SK-N-MC (cell line): ENCODE measurements around the gene KIAA1210.

Experiments used
- DNase-seq: peaks from one replicate; pipeline ENCODE4 v3.0.0-alpha.2; 2011; ENCODE audit warnings: low read depth, low spot score
- H3K27ac ChIP-seq: fragments of 200-600 bp; sonication (generic); 2 replicates; pipeline ENCODE4 v1.5.1; 2016; ENCODE audit warnings: mixed run types
- H3K36me3 ChIP-seq: fragments of 200-600 bp; sonication (generic); 2 replicates; pipeline ENCODE4 v1.6.1; 2017; ENCODE audit warnings: antibody characterized with exemption, low read length, mixed read lengths; ENCODE audit not compliant: insufficient read depth
- H3K4me3 ChIP-seq: fragments of 200-600 bp; sonication (generic); 2 replicates; pipeline ENCODE4 v1.5.1; 2016
- H3K9ac ChIP-seq: fragments of 200-600 bp; sonication (generic); 2 replicates; pipeline ENCODE4 v1.8.0; 2017; ENCODE audit warnings: mixed run types, mixed read lengths; ENCODE audit not compliant: insufficient read length
- H3K9me3 ChIP-seq: fragments of 200-600 bp; sonication (generic); 2 replicates; pipeline ENCODE4 v1.6.1; 2017; ENCODE audit warnings: low read depth, mild to moderate bottlenecking, antibody characterized with exemption, low read length, moderate library complexity, mixed read lengths
- EZH2 ChIP-seq: fragments of 200-600 bp; sonication (generic); IDR thresholded peaks from one replicate; pipeline ENCODE4 v1.6.1; 2017; ENCODE audit warnings: antibody characterized with exemption
- FOXP2 ChIP-seq: optimal IDR thresholded peaks from 2 replicates; pipeline ENCODE3; 2011; ENCODE audit warnings: mild to moderate bottlenecking, moderate library complexity; ENCODE audit not compliant: insufficient read depth; ENCODE audit errors: extremely low read length, control extremely low read depth
- POLR2AphosphoS5 ChIP-seq: IDR thresholded peaks from 2 replicates; pipeline ENCODE4 v1.6.1; 2012; ENCODE audit warnings: mild to moderate bottlenecking, low read depth, low read length, borderline replicate concordance

The KIAA1210 gene

DNA sequence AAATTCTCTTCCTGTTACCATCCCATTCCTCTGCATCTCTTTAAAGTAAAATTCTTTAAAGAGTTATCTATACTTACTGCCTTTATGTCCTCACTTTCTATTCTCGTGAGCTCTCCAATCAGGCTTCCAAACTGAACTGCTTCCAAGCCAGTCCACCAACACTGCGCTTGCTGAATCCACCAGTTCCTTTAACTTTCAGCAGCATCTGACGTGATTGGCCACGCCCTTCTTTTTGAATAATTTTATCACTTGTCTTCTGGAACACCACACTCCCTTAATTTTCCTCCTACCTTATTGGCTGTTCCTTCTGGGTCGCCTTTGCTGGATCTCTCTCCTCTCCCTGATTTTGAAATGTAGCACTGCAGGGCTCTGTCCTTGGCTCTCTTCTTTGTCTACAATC, at the start of gene KIAA1210:
Gene KIAA1210 (minus strand): TSS at position 163 of the 400 bp plus-strand sequence. CDS start 4,170 bp downstream, outside the sequence.
- Histone ChIP-seq H3K9me3 (no peaks in the 10 kb centered on the region), H3K27ac (no peak within 1 kb of the TSS), H3K4me3 (no peak within 1 kb of the TSS), H3K9ac (no peak within 1 kb of the TSS), H3K36me3 (no peaks in the 10 kb centered on the region)
- TF ChIP-seq EZH2 (no peak), FOXP2 (no peak), POLR2AphosphoS5 (no peak)
- no peak for DNase-seq

GRCh38 chrX:119177278-119177677, 49.7 kb upstream of the KIAA1210 start:
- TF ChIP-seq EZH2 (no peak), POLR2AphosphoS5 (no peak), FOXP2 (no peak)
- H3K27ac ChIP-seq: no peak overlapping the region
- H3K9me3 ChIP-seq: no peaks in the 10 kb centered on the region
- no peaks in the 10 kb centered on the region for H3K36me3 ChIP-seq
- H3K4me3 ChIP-seq: no peak overlapping the region
- DNase-seq: no peak
- H3K9ac ChIP-seq: no peak overlapping the region

DNA sequence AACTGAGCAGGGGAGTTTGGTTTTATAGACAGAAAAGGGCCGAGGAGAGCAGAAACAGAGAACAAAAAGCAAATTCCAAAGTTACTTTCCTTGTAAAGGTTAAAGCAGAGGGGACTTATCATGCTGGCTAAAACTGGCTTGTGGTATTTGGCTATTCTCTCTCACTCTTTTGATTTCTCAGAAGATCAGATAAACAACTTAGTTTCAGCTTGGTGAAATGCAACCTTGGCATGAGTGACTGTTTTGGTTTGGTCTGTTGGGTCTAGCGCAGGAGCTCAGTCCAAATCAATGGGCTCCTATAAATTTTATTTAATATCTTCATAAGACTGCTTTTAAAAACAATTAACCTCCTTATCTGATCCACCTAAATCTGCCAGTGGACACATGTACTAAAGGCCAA, 47.3 kb upstream of the KIAA1210 start:
- DNase-seq: no peak
- Histone ChIP-seq H3K9me3 (no peaks in the 10 kb centered on the region), H3K9ac (no peak overlapping the region), H3K27ac (no peak overlapping the region), H3K4me3 (no peak overlapping the region), H3K36me3 (no peaks in the 10 kb centered on the region)
- TF ChIP-seq POLR2AphosphoS5 (no peak), FOXP2 (no peak), EZH2 (no peak)

DNA sequence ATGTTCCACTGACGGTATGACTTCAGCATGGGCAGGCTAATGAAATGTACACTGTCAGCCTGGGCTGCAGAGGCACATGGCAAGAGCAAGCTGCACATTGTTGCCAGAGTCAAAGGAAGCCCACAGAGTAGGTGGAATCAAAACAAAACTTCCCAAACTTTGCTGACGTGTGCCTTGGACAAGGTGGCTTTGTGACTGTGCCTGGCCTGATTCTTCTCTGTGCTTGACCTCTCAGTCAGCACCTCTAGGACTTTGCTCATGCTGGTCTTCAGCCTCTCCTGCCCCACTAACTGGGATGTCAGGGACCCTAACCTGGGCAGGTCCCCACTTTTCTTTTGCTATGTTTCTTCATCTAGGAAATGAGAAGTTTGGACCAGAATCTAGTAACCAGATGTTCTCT, 40.5 kb upstream of the KIAA1210 start:
- TF ChIP-seq EZH2: no peak
- TF ChIP-seq FOXP2: no peak
- no peak for TF ChIP-seq POLR2AphosphoS5

GRCh38 chrX:119158226-119158625, 30.6 kb upstream of the KIAA1210 start:
- no peak overlapping the region for H3K9ac ChIP-seq

More for the DNA sequence above, 40.5 kb upstream of the KIAA1210 start:
- no peak overlapping the region for H3K4me3 ChIP-seq
- no peak overlapping the region for H3K27ac ChIP-seq
- DNase-seq: no peak
- no peak overlapping the region for H3K9ac ChIP-seq
- no peaks in the 10 kb centered on the region for H3K9me3 ChIP-seq
- H3K36me3 ChIP-seq: no peaks in the 10 kb centered on the region

DNA sequence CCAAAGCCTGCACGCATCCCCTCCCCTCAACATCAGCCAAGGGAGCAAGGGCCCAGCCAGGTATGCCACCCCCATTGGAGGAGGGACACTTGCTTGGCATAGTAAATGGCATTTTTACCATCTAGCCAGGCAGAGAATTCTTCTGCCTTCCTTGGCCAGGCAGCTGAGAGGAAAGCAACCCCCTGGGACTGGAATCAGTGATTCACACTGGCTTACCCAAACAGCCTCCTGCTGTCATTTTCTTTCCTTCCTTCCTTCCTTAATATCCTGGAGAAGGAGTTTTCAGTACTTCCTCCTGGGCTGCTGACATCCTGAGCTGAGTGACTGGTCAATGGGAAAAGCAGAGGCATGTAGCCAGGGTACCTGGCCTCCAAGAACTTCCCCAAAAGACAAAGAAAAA, 28.6 kb upstream of the KIAA1210 start:
- no peak for DNase-seq
- TF ChIP-seq EZH2: no peak
- Histone ChIP-seq H3K36me3 (no peaks in the 10 kb centered on the region), H3K4me3 (no peak overlapping the region), H3K9ac (no peak overlapping the region), H3K27ac (no peak overlapping the region), H3K9me3 (no peaks in the 10 kb centered on the region)

More at GRCh38 chrX:119158226-119158625, 30.6 kb upstream of the KIAA1210 start:
- Histone ChIP-seq H3K4me3 (no peak overlapping the region), H3K9me3 (no peaks in the 10 kb centered on the region), H3K36me3 (no peaks in the 10 kb centered on the region), H3K27ac (no peak overlapping the region)
- no peak for TF ChIP-seq EZH2
- TF ChIP-seq FOXP2: no peak
- DNase-seq: no peak

GRCh38 chrX:119155416-119156035, 27.9 kb upstream of the KIAA1210 start:
- Histone ChIP-seq H3K9me3 (no peaks in the 10 kb centered on the region), H3K36me3 (no peaks in the 10 kb centered on the region), H3K27ac (no peak overlapping the region), H3K9ac (no peak overlapping the region), H3K4me3 (no peak overlapping the region)
- DNase-seq: no peak
- TF ChIP-seq EZH2 (no peak), POLR2AphosphoS5 (no peak), FOXP2 (no peak)

DNA sequence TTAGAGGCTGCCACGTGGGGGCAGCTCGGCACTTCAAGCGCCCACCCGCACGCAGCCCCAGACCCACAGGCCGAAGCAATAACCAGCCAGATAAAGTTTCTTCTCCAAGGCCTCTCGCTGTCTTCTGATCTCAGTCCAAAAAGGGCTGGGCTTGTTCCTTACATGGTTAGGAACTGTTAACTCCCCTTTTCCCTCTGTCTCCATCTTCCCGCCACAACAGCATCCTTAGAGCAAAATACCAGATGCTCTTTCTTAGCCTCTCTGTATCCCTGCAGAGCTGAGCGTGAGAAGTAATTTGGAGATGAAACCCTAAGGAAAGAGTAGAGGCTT, 23.4 kb upstream of the KIAA1210 start:
- DNase-seq: no peak
- Histone ChIP-seq H3K9me3 (no peaks in the 10 kb centered on the region), H3K4me3 (no peak overlapping the region), H3K36me3 (no peaks in the 10 kb centered on the region), H3K27ac (no peak overlapping the region), H3K9ac (no peak overlapping the region)
- TF ChIP-seq EZH2 (no peak), POLR2AphosphoS5 (no peak), FOXP2 (no peak)
